Measurements from ENCODE around the gene CCDC116.
A peak's percentile ranks its signal among the peaks of the same experiment; 100 is the strongest.
"Not testable (repeated sequence)": the region's sequence is repeated elsewhere in the genome, so short reads cannot be mapped to it uniquely, and the experiment has no call there.

The CCDC116 gene

GRCh38 chr22:21590809-21591641, 41.5 kb upstream of the CCDC116 start:
- Histone ChIP-seq H3K4me3 (ENCODE audit: low read depth, low read length) (no peak overlapping the region), H3K9me3 (no peaks in the 10 kb centered on the region), H3K27me3 (no peaks in the 10 kb centered on the region), H3K36me3 (peaks cover 54% of the 10 kb centered on the region), H3K4me1 (no peaks in the 10 kb centered on the region)
- TF ChIP-seq CTCF (IDR thresholded peaks at IDR 0.05; ENCODE audit: low read depth, low read length), result no peak
- no peak for DNase-seq

- H3K27me3 ChIP-seq, result no peaks in the 10 kb centered on the region
- H3K4me1 ChIP-seq, result no peaks in the 10 kb centered on the region
- TF ChIP-seq CTCF (IDR thresholded peaks at IDR 0.05; ENCODE audit: low read depth, low read length), result no peak
- H3K9me3 ChIP-seq, result no peaks in the 10 kb centered on the region
- no peak overlapping the region for H3K4me3 ChIP-seq (ENCODE audit: low read depth, low read length)
- peaks cover 59% of the 10 kb centered on the region for H3K36me3 ChIP-seq
- DNase-seq, result no peak
These were observed 40.9 kb upstream of the CCDC116 start for GRCh38 chr22:21591695-21592094.

- no peak for DNase-seq
- Histone ChIP-seq H3K27me3 (no peaks in the 10 kb centered on the region), H3K4me1 (no peaks in the 10 kb centered on the region), H3K36me3 (peaks cover 63% of the 10 kb centered on the region), H3K9me3 (no peaks in the 10 kb centered on the region), H3K4me3 (ENCODE audit: low read depth, low read length) (no peak overlapping the region)
- TF ChIP-seq CTCF (IDR thresholded peaks at IDR 0.05; ENCODE audit: low read depth, low read length), result no peak
These were observed 40.1 kb upstream of the CCDC116 start for GRCh38 chr22:21592422-21592821.

- Histone ChIP-seq H3K36me3 (peaks cover 56% of the 10 kb centered on the region), H3K9me3 (no peaks in the 10 kb centered on the region), H3K4me3 (ENCODE audit: low read depth, low read length) (no peak overlapping the region), H3K27me3 (no peaks in the 10 kb centered on the region), H3K4me1 (no peaks in the 10 kb centered on the region)
- TF ChIP-seq CTCF (IDR thresholded peaks at IDR 0.05; ENCODE audit: low read depth, low read length), result peak; percentile 56
- peak; percentile 34 for DNase-seq
These were observed 38.9 kb upstream of the CCDC116 start for GRCh38 chr22:21593406-21594232.

- Histone ChIP-seq H3K27me3 (no peaks in the 10 kb centered on the region), H3K9me3 (no peaks in the 10 kb centered on the region), H3K36me3 (peaks cover 56% of the 10 kb centered on the region), H3K4me1 (no peaks in the 10 kb centered on the region), H3K4me3 (ENCODE audit: low read depth, low read length) (no peak overlapping the region)
- TF ChIP-seq CTCF (IDR thresholded peaks at IDR 0.05; ENCODE audit: low read depth, low read length), result no peak
- DNase-seq, result no peak
These were observed 37.6 kb upstream of the CCDC116 start for GRCh38 chr22:21594865-21595452.

- H3K4me3 ChIP-seq (ENCODE audit: low read depth, low read length); H3K4me1 ChIP-seq; H3K9me3 ChIP-seq; H3K27me3 ChIP-seq; DNase-seq: not testable (repeated sequence)
- peaks cover 53% of the 10 kb centered on the region for H3K36me3 ChIP-seq
These were observed 36.0 kb upstream of the CCDC116 start for GRCh38 chr22:21596356-21597135.
